Temporal lobe (tissue), 2 donors: Measurements from ENCODE around the gene RNF112. TPM values are rescaled to one million over a fixed set of nuclear protein-coding genes. Genes with fewer than 3 reads are reported as not detected.

ENCODE experiments used
- small RNA-seq: library from RNA; depleted of rRNA; stranded (forward); fragments of <200 nt; gene quantifications from one replicate; pipeline ENCODE3, GENCODE V24; 2014; ENCODE audit warnings: low replicate concordance
- total RNA-seq: library from RNA; depleted of rRNA; stranded (reverse); fragments of >200 nt; gene quantifications from one replicate; pipeline ENCODE4 v1.2.3, GENCODE V29; 2014

RNF112 gene
- total RNA-seq, 1 donor from 2014 or later = 21.6 TPM

Small RNA genes within 50 kb of the gene (small RNA-seq; reads per million reads assigned to genes)
- not detected for gene RF00537

Other genes starting within 250 kb of the RNF112 start
- 44.7 TPM for gene EPN2, start 173.9 kb upstream of the RNF112 start, total RNA-seq
- 7.9 TPM for gene B9D1, start 48.5 kb upstream of the RNF112 start, total RNA-seq
- 18.2 TPM for gene MAPK7, start 32.7 kb upstream of the RNF112 start, total RNA-seq
- gene MFAP4, start 24.0 kb upstream of the RNF112 start, total RNA-seq = 2.0 TPM
- 3.7 TPM for gene SLC47A1, start 122.6 kb downstream of the RNF112 start, total RNA-seq
- 55.8 TPM for gene ALDH3A2, start 237.5 kb downstream of the RNF112 start, total RNA-seq